ENCODE data around the gene ESYT2.
A peak's percentile ranks its signal among the peaks of the same experiment; 100 is the strongest.

The ESYT2 gene

DNA sequence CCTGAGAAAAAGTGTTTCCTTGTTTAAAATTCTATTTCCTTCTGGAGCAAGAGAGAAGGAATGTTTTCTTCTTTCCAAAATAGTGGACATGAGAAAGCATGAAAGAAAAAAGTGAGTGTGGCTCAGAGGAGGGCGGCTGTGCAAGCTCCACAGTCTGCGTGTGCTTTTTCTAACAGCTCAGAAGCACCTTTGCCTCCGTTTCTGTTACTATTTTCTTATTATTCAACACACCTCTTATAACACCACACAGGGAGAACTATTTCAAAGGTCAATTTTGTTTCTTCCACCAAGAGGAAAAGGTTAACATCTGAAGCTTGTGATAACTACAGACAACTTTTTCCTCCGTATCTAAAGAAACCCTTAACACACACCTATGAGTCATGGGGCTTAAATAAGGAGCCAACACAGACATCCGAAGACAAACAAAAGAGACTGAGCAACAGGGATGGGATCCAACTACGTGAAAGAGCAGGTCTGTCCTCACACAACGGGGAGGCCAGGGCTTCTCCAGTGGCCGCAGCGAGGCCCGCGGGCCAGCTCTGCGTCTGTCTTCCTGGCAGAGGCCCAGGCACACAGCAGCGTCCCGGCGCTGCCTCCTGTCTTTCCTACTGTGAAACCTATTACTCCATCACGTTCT, 88.5 kb downstream of the ESYT2 start:
- no peak for DNase-seq

DNA sequence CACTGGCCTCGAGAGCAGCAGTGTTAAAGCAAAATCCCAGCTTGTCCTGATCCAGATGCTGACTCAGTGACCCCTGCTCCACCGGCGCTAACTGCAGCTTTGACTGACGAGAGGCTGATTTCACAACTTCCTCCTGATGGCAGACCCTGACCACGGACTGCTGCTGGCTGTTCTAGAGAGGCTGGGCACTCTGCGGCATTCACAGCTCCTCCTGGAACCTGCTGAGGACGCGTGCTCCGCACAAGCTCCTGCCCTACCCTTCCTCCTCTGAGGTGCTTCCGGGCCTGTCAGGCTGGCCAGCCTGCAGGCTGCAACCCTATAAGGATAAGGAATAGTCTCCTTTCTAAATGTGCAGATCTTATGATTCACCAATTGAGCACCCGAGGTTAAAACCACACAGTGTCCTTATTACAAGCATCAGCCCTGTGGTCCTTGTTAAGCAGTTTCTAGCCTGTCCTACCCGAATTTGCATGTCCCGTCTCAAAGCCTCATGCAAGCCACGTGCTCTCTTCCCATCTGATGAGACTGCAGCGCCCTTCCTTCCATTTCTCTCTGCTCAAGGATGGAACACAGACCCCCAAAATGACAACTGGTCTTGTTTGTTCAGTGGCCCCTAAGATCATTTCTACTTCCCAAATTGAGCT, 89.2 kb downstream of the ESYT2 start:
- no peak for DNase-seq

DNA sequence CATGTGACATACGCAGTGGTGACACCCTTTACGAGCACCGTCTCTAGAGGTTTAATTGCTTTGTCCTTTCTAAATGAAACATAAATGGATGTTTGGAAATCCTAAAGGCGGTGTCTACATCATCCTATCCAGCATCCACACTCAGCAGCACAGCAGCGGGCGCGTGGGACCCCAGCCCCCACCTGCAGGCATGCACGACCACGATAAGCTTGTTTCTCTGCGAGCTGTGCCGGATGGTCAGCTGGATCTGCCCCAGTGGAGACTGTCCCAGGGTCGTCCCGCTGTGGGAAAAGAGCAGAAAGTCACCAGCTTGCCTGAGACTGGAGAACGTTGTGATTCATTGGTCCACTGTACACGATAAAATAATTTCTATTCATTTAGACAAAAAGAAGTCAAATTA, 90.5 kb downstream of the ESYT2 start:
- DNase-seq, result no peak

DNA sequence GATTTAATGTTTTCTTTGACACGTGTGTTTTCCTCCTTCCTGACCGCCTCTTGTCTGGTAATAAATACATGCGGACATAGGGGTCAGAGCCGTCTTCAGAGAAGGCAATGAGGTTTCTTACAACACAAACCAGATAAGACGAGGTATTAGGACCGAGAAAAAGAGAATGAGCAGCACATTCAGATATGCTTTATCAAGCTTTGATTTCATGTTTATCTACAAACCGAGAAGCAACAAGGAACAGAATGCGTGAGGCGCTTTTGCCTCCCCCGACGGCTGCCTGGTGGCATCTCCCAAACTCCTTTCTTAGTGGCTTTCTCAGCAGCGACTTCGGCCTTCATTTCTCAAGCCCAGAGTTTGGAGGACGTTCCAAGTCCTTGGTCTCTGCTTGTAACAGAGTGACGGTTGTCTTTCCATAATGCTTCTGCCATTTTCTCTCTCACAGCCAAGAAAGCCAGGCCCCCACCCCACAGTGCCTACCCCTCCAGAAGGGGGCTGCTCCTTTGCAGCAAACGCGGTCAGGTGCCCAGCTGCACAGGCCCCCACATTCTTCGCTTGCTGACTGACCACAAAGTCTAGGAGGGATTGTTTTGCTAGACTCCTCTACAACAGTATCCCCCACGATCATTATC, 92.1 kb downstream of the ESYT2 start:
- DNase-seq, result no peak

DNA sequence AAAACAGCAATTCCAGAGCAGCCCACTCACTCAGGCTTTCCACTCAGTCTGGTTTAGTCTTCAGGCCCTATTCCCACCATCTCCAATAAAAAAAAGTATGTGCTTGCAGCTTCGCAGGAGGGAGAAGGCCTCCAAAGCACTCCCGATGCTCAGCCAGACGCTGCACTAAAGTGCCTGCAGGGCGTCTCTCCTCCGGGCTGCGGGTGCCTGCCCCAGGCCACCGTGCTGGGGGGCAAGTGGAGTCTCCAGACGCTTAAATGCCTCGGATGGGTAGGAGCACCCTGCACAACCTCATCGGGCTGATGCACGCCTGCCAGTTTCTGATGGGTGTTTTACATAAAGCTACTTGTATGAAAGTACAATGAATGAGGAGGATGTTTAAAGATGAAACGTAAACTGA, 93.4 kb downstream of the ESYT2 start:
- no peak for DNase-seq

DNA sequence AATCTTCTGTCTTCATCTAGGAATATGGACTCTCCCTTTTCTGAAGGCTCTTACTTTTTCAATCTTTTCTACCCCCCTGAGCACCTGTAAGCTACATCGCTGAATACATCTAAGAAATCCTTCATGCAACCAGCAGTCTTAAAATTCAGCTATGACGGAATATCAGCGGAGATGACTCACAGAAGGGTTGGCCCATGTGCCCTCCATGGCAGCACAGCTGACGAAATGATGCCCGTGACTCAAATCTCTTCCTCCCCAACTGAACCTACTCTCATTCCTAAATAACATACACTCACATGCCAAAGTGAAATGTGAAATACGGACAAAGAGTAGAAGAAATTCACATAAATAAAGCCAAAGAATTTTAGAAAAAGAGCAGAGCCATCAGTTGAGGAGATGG, 94.4 kb downstream of the ESYT2 start:
- DNase-seq, result no peak

DNA sequence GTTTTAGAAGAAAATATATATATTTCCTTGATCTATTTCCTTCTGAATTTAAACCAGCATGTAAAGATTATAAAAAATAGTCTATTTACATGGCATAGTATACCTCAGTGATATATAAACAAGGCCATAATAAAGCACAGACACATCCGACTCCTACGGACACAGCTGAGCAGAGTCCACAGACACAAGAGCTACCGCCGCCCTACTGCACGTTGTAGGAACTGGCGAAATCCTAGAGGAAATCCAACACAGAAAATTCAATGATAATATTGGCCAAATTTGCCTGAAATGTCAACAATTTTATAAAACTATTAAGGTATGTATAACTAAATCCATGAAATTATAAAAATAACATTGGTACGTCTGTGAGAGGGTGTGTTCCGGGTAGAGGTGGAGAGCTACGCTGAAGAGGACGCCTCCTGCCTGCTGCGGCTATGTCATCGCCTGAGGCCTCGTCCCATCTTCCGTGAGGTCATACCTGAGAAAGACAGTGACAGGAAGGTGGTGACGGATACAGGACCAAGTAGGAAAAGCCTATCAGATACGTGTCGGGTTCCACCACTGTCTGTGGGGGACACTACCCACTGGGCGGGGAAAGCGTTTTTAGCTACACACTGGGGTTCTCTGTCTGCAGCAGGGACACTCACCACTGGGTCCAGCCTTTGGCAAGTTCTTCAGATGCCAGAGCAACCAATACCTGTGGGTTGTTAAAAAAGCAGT, 95.4 kb downstream of the ESYT2 start:
- no peak for DNase-seq

DNA sequence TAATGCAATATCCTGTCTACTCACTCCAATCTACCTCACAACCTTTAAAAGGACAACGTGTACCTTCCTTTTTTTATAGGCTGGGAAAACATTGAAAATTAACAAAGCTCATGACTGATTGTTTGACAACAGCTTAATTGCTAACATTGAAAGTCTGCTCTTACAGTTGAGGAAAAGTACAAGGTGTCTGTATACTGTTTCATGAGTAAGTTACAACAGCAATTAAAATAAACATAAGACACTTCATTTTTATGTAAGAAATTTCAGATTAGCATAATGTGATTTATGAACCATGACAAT, 96.1 kb downstream of the ESYT2 start:
- no peak for DNase-seq

DNA sequence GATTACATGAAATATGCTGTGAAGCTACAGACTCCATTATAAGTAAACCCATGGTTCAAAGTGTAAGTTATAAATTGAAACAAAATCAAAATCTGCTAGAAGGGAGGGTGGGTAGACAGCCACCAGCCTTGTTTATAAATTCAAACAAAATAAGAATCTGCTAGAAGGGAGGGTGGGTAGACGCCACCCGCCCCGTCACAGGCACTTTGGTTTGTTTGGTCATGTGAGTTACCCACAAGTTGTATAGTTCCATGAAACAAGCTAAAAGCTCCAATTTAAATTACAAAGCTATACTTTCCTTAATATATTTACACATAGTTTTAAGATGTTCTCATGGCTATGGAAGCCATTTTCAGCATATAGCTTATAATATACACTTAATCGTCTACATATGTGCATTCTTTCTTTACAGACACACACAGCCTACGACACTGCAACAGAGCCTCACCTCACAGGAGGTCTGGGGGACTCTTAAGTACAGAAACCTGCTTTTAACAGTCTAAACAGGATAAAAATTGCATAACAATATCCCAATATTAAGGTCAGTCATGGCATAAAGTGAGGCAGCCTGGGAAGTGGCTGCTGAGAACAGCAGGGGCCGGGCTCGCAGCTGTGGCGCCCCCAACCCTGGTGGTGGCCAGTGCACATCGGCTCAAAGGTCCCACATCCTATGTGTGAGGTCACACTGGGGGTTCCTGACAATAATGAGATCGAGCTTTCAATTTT, 96.7 kb downstream of the ESYT2 start:
- DNase-seq, result no peak

DNA sequence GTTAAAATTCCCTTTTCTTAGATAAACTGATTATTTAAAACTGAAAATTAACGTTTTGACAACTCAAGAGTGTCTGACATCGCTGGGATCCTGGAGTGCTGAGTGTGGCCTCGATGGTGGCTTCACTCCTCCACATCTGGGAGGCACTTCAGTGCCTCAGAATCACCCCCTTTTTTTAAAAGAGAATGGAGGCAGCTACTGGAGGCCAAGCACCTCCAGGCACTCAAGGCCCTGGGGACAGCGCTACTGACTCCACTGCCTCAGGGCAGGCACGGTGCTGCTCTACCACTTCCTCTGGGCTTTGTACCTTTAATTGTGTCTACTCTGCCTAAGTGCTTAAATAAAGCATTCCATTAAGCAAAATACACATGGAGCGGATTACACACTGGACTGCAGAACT, 97.5 kb downstream of the ESYT2 start:
- DNase-seq, result no peak

DNA sequence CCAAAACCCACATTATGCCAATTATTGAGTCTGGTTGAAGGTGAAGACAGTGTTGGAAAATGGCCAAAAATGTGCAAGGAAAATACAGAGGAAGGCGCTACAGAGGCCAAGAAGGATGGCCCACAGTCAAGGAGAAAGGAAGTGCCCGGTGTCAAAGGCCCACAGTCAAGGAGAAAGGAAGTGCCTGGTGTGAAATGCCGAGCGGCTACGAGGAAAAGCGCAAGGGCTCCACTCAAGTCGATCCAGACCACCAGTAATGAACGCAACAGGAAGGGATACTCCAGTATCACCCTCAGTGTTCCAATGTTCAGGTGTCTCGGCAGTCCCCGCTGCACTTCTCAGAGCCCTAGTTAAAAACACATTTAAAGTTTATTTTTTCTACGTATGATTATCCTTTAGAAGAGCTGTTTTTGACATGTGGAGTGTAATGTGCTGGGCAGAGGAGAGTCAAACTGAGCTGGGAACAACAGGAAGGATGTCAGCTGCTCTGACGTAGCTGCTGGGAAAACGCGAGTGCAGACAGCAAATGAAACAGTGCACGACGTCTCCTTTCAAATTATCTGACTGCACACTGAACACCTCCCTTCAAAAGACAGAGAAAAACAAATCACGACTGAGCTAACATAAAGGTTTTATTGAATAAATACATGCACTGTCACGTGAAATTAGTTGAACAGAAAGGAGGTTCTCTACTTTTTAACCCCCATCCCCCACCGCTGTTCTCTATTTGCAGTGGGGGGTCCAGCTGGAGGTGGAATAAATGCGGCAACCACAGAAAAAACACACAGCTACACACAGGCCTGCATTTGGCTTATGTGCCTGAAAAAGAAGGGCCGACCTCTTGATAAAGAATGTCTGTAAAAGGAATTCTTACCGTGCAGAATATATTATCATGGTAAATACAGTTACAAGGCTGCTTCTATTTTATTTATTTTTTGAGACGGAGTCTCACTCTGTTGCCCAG, 98.6 kb downstream of the ESYT2 start:
- no peak for DNase-seq

DNA sequence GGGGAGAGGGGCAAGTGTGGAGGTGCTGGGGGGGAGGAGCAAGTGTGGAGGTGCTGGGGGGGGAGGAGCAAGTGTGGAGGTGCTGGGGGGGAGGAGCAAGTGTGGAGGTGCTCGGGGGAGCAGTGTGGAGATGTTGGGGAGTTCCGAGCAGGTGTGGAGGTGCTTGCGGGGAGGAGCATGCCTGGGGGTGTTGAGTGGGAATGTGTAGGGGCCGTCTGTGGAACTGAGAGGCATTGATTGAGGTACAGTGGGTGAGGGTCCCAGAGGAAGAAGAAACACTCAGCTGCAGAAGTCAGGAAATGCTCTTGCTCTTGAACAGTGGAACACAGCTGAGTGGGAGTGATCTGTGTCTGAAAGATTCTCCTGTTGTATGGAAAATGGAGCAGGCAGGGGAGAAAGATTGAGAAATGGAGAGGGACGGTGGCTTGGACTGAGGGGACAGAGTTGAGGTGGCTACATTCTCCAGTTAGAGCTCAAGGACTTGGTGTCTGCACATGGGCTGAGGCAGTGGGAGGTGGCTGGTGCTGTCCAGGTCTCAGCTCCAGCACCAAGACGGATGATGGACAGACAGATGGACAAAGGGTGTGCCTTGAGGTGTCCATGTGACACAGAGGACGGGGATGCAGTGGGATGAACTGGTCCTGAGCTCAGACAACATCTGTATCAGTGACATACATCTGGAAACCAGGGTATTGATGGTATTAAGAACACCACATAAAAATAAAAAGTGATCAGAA, 99.5 kb downstream of the ESYT2 start:
- no peak for DNase-seq

DNA sequence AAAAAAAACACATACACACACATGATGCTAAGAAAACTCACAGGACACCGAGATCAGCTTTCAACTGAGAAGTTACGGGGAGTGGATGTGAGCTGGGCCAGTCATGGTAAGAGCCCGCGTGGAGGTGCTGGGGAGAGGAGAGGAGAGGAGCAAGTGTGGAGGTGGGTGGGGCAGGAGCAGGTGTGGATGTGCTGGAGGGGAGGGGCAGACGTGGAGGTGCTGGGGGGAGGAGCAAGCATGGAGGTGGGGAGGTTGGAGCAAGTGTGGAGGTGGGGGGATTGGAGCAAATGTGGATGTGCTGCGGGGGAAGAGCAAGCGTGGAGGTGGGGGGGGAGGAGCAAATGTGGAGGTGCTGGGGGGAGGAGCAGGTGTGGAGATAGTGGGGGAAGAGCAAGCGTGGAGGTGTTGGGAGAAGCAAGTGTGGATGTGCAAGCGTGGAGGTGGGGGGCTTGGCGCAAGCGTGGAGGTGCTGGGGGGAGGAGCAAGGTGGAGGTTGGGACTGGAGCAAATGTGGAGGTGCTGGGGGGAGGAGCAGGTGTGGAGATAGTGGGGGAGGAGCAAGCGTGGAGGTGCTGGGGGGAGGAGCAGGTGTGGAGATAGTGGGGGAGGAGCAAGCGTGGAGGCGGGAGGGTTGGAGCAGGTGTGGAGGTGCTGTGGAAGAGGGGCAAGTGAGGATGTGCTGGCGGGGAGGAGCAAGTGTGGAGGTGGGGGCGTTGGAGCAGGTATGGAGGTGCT, 100.2 kb downstream of the ESYT2 start:
- peak; percentile 31 for DNase-seq

DNA sequence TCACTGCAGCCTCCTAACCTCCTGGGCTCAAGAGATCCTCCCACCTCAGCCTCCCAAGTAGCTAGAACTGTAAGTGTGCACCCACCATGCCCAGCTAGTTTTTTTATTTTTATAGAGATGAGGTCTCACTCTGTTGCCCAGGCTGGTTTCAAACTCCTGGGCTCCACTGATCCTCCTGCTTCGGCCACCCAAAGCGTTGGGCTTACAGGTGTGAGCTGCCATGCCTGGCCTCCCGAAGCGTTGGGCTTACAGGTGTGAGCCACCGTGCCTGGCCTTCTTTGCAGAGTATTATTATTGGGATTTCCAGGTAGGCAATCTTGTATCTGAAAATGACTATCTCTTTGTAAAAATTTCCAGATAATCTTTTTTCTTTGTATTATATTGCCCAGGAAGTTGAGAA, 101.6 kb downstream of the ESYT2 start:
- no peak for DNase-seq

DNA sequence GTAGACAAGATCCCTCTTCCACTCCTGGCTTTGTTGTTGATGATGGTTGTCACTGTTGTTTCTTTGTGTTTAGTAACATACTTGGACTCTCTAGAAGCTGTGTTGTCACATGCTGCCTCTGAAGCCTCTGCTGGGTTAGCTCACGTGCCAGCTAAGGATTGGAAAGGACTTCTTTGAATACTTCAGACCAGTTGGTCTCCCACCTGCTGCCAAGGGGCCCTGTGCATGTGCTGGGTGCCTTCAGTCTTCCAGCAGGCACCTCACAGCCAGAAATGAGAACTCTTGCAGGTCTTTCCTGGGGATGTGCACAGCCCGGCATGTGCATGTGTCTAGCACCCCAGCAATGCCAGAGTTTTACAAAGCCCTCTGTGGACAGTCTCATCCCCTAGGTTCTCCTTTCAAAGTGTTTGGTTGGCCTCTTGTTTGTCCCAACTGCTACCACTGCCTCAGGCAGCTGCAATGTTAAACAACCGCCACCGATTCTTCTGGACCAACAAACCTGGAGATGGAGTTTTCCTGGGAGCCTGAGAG, 103.0 kb downstream of the ESYT2 start:
- no peak for DNase-seq

DNA sequence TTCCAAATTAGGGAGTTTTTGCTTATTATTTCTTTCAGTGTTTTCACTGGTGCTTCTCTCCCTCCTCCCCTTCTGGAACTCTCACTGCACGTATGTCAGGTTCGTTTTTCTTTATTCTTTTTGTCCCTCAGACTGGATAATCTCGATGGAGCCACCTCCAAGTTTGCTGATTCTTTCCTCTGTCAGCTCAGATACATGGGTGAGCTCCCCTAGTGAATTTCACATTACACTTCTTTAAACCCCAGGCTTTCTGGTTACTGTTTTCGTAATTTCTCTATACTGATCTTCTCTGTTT, 103.9 kb downstream of the ESYT2 start:
- DNase-seq, result no peak

DNA sequence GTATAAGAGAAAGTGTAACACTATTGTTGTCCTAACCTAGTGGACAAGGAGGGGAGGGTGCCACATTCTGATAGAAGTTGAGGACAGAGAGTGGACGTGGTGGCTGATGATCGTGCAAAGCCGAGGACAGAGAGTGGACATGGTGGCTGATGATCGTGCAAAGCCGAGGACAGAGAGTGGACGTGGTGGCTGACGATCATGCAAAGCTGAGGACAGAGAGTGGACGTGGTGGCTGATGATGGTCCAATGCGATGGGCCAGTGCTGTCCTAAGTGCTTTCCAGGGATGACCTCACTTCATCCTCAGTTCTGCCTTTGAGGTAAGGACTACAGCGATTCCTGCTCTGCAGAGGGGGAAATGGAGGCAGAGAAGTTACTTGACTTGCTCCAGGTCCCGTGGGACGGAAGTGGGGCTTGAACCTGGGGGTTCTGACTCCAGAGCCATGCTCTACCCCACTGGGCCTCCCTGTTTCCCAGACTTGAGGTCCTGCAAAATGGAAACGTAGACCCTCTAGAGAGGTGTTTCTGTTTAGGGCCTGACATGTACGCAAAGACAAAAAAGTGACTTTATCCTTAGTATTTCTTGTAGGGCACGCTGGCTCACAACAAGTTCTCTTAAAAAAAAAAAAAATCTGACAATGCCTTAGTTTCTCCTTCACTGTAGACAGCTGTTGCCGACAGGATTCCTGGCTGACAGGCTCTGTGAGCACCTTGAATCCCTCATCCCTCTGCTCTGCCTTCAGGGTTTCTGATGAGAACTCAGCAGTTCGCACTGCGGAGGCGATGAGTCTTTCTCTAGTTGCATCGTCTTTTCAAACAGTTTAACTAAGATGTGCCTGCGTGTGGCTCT, 104.4 kb downstream of the ESYT2 start:
- no peak for DNase-seq

DNA sequence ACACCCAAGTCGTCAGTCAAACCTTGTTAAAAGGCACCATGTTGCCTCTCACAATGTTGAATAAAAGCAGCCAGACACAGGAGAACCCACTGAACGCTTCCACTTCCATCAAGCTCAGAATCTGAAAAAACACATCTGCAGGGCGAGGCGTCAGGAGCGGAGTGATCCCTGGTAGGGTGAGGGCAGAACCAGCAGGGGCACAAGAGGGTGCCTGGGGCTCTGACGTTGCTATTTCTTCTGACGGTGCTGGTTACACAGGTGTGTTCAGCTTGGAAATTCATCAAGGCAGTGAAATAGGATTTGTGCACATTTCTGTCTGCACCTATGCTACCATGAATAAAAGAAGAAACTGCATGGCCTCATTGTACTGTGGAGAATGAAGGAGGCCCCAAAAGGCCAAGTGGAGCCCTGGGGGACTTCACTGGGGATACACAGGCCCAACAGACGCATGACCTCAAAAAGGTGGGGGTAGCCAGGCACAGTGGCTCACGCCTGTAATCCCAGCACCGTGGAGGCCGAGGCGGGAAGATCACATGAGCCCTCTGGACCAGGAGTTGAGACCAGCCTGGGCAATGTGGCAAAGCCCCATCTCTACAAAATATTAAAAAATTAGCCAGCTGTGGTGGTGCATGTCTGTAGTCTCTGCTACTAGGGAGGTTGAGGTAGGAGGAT, 105.5 kb downstream of the ESYT2 start:
- DNase-seq, result no peak

DNA sequence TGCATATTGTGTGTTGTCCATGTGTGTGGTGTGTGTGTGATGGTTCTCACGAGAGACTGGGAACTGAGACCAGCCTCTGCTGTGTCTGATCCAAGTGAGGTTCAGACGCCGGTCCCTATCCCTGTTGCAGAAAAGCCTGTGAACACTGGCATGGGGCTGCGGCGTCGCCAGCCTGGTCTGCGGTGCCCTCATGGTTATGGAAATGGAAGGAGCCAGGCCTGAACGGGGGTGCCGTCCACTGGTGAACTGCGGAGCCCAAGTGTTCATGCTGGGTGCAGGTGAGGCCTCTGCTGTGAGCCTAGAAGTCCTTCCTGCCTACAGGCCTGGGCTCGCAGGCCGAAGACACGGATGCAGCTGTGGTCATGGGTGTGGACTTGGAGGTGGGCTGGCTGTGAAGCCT, 106.0 kb downstream of the ESYT2 start:
- DNase-seq, result no peak

All from NCI-H345 (cell line).